HepG2 (cell line): ENCODE data around the gene PHACTR1. TPM values are rescaled to one million over a fixed set of nuclear protein-coding genes. Genes with fewer than 3 reads are reported as not detected.

Experiments
- GTF3A ChIP-seq: sonication (generic); formaldehyde crosslinking; conservative IDR thresholded peaks from 2 replicates; pipeline ENCODE4 v1.4.0; 2020; ENCODE audit warnings: mild to moderate bottlenecking, missing genetic modification reagents
- HMG20A ChIP-seq: IDR thresholded peaks from 2 replicates; pipeline ENCODE4 v1.6.1; 2016; ENCODE audit warnings: borderline replicate concordance
- PAF1 ChIP-seq: IDR thresholded peaks from 2 replicates; pipeline ENCODE4 v1.6.1; 2016; ENCODE audit warnings: missing genetic modification reagents, missing compliant biosample characterization
- PAXIP1 ChIP-seq: sonication (generic); formaldehyde crosslinking; conservative IDR thresholded peaks from 2 replicates; pipeline ENCODE4 v1.4.0; 2020; ENCODE audit warnings: mild to moderate bottlenecking, missing genetic modification reagents, moderate library complexity
- PHF21A ChIP-seq: sonication (generic); formaldehyde crosslinking; IDR thresholded peaks from 2 replicates; pipeline ENCODE4 v1.5.0; 2020; ENCODE audit warnings: mild to moderate bottlenecking, missing genetic modification reagents
- TARDBP ChIP-seq: sonication (generic); formaldehyde crosslinking; IDR thresholded peaks from 2 replicates; pipeline ENCODE4 v1.8.0; 2022; ENCODE audit warnings: mild to moderate bottlenecking, missing genetic modification reagents
- U2AF1 ChIP-seq: fragments of 200-400 bp; formaldehyde crosslinking; optimal IDR thresholded peaks from 2 replicates; pipeline ENCODE3; 2017; ENCODE audit warnings: mild to moderate bottlenecking, low read depth, low read length
- ZBTB20 ChIP-seq: sonication (generic); formaldehyde crosslinking; IDR thresholded peaks from 2 replicates; pipeline ENCODE4 v1.8.1; 2023; ENCODE audit warnings: missing genetic modification reagents, low read depth, mild to moderate bottlenecking, borderline replicate concordance
- ZNF343 ChIP-seq: sonication (generic); formaldehyde crosslinking; IDR thresholded peaks from 2 replicates; pipeline ENCODE4 v1.4.0; 2020; ENCODE audit warnings: mild to moderate bottlenecking, missing genetic modification reagents
- ZNF644 ChIP-seq: IDR thresholded peaks from 2 replicates; pipeline ENCODE4 v1.6.1; 2016; ENCODE audit warnings: low read depth
- ZNF782 ChIP-seq: sonication (generic); formaldehyde crosslinking; IDR thresholded peaks from 2 replicates; pipeline ENCODE4 v1.4.0; 2020; ENCODE audit warnings: missing genetic modification reagents, mild to moderate bottlenecking, borderline replicate concordance
- ZNF816 ChIP-seq: sonication (generic); formaldehyde crosslinking; IDR thresholded peaks from 2 replicates; pipeline ENCODE4 v1.8.0; 2022; ENCODE audit warnings: missing genetic modification reagents, mild to moderate bottlenecking, borderline replicate concordance
- polyA plus RNA-seq, 8 experiments: library from polyadenylated mRNA; depleted of rRNA in 3 of 8; stranded (reverse) in 7 of 8; unstranded in 1 of 8; fragments of >200 nt; fragmentation: Illumina TruSeq in 4 of 8; extraction: Trizol in 4 of 8; gene quantifications; 2 replicates each; pipeline versions ENCODE4 v1.2.1 to v1.2.3, GENCODE V29; 2011 to 2016; ENCODE audit warnings: low read depth in 4 of 8, missing spikeins in 1 of 8, mixed read lengths in 1 of 8; ENCODE audit not compliant: insufficient read depth in 1 of 8
- total RNA-seq, 5 experiments: library from RNA; depleted of rRNA; stranded (reverse); fragments of >200 nt; fragmentation: Illumina TruSeq; extraction: Trizol; gene quantifications; 2 replicates each; pipeline ENCODE4 v1.2.3, GENCODE V29; 2016; ENCODE audit warnings: low read depth in 1 of 5
- TF ChIP-seq, protein P1 (sequence below): sonication (generic); formaldehyde crosslinking; conservative IDR thresholded peaks from 2 replicates; pipeline ENCODE4 v1.4.0; 2020; ENCODE audit warnings: missing genetic modification reagents

PHACTR1 gene
- total and polyA plus RNA-seq, 2 of the 13 experiments (the other 11 are each of a cell fraction or from before 2014, with no cell fraction given): 0.09 TPM; not detected in 1

GRCh38 chr6:12995419-12995818 lies 278.9 kb downstream of the PHACTR1 start (continued):
- TF ChIP-seq PAF1 (CRISPR knock-in tag) (no peak), ZNF816 (CRISPR knock-in tag) (no peak), TARDBP (no peak), U2AF1 (no peak), PHF21A (no peak), GTF3A (no peak), ZNF644 (CRISPR knock-in tag) (no peak), HMG20A (CRISPR knock-in tag) (no peak), ZNF343 (CRISPR knock-in tag) (no peak), ZNF782 (CRISPR knock-in tag) (no peak), PAXIP1 (no peak), ZBTB20 (CRISPR knock-in tag) (no peak)
- TF ChIP-seq, protein P1, sequence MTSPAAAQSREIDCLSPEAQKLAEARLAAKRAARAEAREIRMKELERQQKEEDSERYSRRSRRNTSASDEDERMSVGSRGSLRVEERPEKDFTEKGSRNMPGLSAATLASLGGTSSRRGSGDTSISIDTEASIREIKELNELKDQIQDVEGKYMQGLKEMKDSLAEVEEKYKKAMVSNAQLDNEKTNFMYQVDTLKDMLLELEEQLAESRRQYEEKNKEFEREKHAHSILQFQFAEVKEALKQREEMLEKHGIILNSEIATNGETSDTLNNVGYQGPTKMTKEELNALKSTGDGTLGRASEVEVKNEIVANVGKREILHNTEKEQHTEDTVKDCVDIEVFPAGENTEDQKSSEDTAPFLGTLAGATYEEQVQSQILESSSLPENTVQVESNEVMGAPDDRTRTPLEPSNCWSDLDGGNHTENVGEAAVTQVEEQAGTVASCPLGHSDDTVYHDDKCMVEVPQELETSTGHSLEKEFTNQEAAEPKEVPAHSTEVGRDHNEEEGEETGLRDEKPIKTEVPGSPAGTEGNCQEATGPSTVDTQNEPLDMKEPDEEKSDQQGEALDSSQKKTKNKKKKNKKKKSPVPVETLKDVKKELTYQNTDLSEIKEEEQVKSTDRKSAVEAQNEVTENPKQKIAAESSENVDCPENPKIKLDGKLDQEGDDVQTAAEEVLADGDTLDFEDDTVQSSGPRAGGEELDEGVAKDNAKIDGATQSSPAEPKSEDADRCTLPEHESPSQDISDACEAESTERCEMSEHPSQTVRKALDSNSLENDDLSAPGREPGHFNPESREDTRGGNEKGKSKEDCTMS: no peak
- TF ChIP-seq, all 625 proteins: peak for 0
